PC-3 (cell line): Measurements from ENCODE around the gene ZNF346. TPM values are rescaled to one million over a fixed set of nuclear protein-coding genes. Genes with fewer than 3 reads are reported as not detected.

Experiments
- ATAC-seq: fragments of 200-7000 bp; cut with Tn5 transposase; 2 replicates; pipeline ENCODE4 v1.9.1; 2020; ENCODE audit warnings: mild to moderate bottlenecking, moderate library complexity
- BruUV-seq: library from RNA; stranded (reverse); fragments of 400-500 nt; replicated peaks from 2 replicates; lab custom pipeline; 2021; lab: Mats Ljungman, UMichigan
- CTCF ChIA-PET: fragments of 300-600 bp; sonication (Branson Sonifier 250); formaldehyde crosslinking; loops from one replicate; lab custom pipeline; 2022; ENCODE audit warnings: antibody characterized with exemption; lab: Charles Lee
- POLR2A ChIA-PET: fragments of 300-600 bp; sonication (Branson Sonifier 250); formaldehyde crosslinking; loops from one replicate; lab custom pipeline; 2022; ENCODE audit warnings: antibody characterized with exemption; ENCODE audit not compliant: unreplicated experiment; lab: Charles Lee
- DNase-seq: peaks from one replicate; pipeline ENCODE4 v3.0.0-alpha.2; 2015
- H2AFZ ChIP-seq: fragments of 300-600 bp; sonication (generic); 2 replicates; pipeline ENCODE4 v1.6.0; 2016; ENCODE audit warnings: antibody characterized with exemption, low read length
- H3F3A ChIP-seq: fragments of 300-600 bp; sonication (generic); one replicate; pipeline ENCODE4 v1.6.0; 2017; ENCODE audit warnings: antibody characterized with exemption, low read length, control low read depth, mild to moderate bottlenecking; ENCODE audit not compliant: unreplicated experiment
- H3K27ac ChIP-seq: fragments of 300-600 bp; sonication (generic); 2 replicates; pipeline ENCODE4 v1.5.1; 2016; ENCODE audit warnings: mild to moderate bottlenecking, low read length
- H3K27me3 ChIP-seq: fragments of 300-600 bp; sonication (generic); 2 replicates; pipeline ENCODE4 v1.6.1; 2016; ENCODE audit warnings: low read length, mixed read lengths
- H3K36me3 ChIP-seq: fragments of 300-600 bp; sonication (generic); 2 replicates; pipeline ENCODE4 v1.6.1; 2016; ENCODE audit warnings: low read depth, mixed run types, low read length, mixed read lengths
- H3K4me1 ChIP-seq: fragments of 300-600 bp; sonication (generic); 2 replicates; pipeline ENCODE4 v1.5.1; 2016; ENCODE audit warnings: low read length; ENCODE audit not compliant: insufficient read depth
- H3K4me2 ChIP-seq: fragments of 300-600 bp; sonication (generic); 2 replicates; pipeline ENCODE4 v1.6.0; 2016; ENCODE audit warnings: low read length
- H3K4me3 ChIP-seq: fragments of 300-600 bp; sonication (generic); 2 replicates; pipeline ENCODE4 v1.5.1; 2016; ENCODE audit warnings: mild to moderate bottlenecking, low read length, mixed read lengths
- H3K79me2 ChIP-seq: fragments of 300-600 bp; sonication (generic); 2 replicates; pipeline ENCODE4 v1.6.1; 2017; ENCODE audit warnings: low read length, mixed read lengths
- H3K9ac ChIP-seq: fragments of 300-600 bp; sonication (generic); 2 replicates; pipeline ENCODE4 v1.6.0; 2016; ENCODE audit warnings: mild to moderate bottlenecking, low read length
- H3K9me2 ChIP-seq: fragments of 300-600 bp; sonication (generic); replicated peaks from 2 replicates; pipeline ENCODE4 v1.6.1; 2016; ENCODE audit warnings: mixed run types, low read length, mixed read lengths
- H3K9me3 ChIP-seq: fragments of 300-600 bp; sonication (generic); 2 replicates; pipeline ENCODE4 v1.6.1; 2016; ENCODE audit warnings: low read length, mixed read lengths
- H4K20me1 ChIP-seq: fragments of 300-600 bp; sonication (generic); 2 replicates; pipeline ENCODE4 v1.6.1; 2016; ENCODE audit warnings: low read length, mixed read lengths
- CTCF ChIP-seq: fragments of 300-600 bp; sonication (generic); conservative IDR thresholded peaks from 2 replicates; pipeline ENCODE4 v1.5.1; 2017; ENCODE audit warnings: antibody characterized with exemption, low read depth, mild to moderate bottlenecking, low read length
- EZH2 ChIP-seq: fragments of 300-600 bp; sonication (generic); IDR thresholded peaks from one replicate; pipeline ENCODE4 v1.6.1; 2017; ENCODE audit warnings: antibody characterized with exemption, mild to moderate bottlenecking, low read length; ENCODE audit not compliant: unreplicated experiment
- EZH2phosphoT487 ChIP-seq: fragments of 300-600 bp; sonication (generic); IDR thresholded peaks from 2 replicates; pipeline ENCODE4 v1.6.1; 2018; ENCODE audit warnings: mild to moderate bottlenecking, antibody characterized with exemption, low read length, borderline replicate concordance
- intact Hi-C: fragments of 100-400 bp; cut with micrococcal nuclease; formaldehyde crosslinking; loops from 2 replicates; pipeline ENCODE4 v1.9.0; 2023
- total RNA-seq: library from RNA; depleted of rRNA; stranded (reverse); fragments of >200 nt; gene quantifications from 2 replicates; pipeline ENCODE4 v1.2.3, GENCODE V29; 2014

ZNF346 gene
- total RNA-seq, 1 experiment from 2014 or later, result 38.9 TPM

- no peaks in the 10 kb centered on the region for H4K20me1 ChIP-seq
- no peak overlapping the region for H3K4me2 ChIP-seq
- POLR2A ChIA-PET, result no interaction called here
- no peak overlapping the region for H2AFZ ChIP-seq
- no peaks in the 10 kb centered on the region for H3K79me2 ChIP-seq
- no peak overlapping the region for H3K27ac ChIP-seq
- TF ChIP-seq EZH2 (no peak), EZH2phosphoT487 (no peak), CTCF (no peak)
- no peaks in the 10 kb centered on the region for H3K36me3 ChIP-seq
- no TSS peak for BruUV-seq
- CTCF ChIA-PET, result no interaction called here
- H3K9me2 ChIP-seq, result no peaks in the 10 kb centered on the region
- H3K4me1 ChIP-seq, result no peaks in the 10 kb centered on the region; the same call in 1 of the 2 replicates
- H3K27me3 ChIP-seq, result no peaks in the 10 kb centered on the region
- H3K9me3 ChIP-seq, result no peaks in the 10 kb centered on the region
- no peak for ATAC-seq
- H3K9ac ChIP-seq, result no peak overlapping the region
- no peak overlapping the region for H3K4me3 ChIP-seq
- no peak for DNase-seq
- intact Hi-C loops, result no loop called here
- H3F3A ChIP-seq, result no peaks in the 10 kb centered on the region
Measured at GRCh38 chr5:177097016-177097985, 74.8 kb downstream of the ZNF346 start.

DNA sequence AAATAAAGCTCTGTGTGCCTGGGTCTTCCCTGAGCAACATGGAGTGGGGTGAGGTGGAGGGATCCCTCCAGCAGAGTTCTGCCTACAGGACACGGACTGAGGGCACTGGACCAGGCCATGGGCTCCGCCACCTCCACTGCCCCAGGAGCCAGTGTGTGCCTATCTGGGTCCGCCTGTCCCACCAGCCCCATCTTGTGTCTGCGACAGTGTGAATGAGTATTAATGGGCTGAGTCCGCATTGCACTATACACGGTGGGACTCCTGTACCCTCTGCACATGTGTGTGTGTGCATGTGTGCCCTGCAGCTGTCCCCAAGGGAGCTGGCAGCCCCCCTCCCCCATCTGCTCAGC lies 75.6 kb downstream of the ZNF346 start:
- no peaks in the 10 kb centered on the region for H3K79me2 ChIP-seq
- no peak overlapping the region for H3K27ac ChIP-seq
- DNase-seq, result no peak
- H2AFZ ChIP-seq, result no peak overlapping the region
- BruUV-seq, result no TSS peak
- H3K4me2 ChIP-seq, result no peak overlapping the region
- CTCF ChIA-PET, result no interaction called here
- H3K9me2 ChIP-seq, result no peaks in the 10 kb centered on the region
- no peak overlapping the region for H3K4me3 ChIP-seq
- intact Hi-C loops, result no loop called here
- no peak overlapping the region for H3K9ac ChIP-seq
- no peaks in the 10 kb centered on the region for H3K36me3 ChIP-seq
- no peaks in the 10 kb centered on the region for H3K9me3 ChIP-seq
- TF ChIP-seq CTCF (no peak), EZH2 (no peak), EZH2phosphoT487 (no peak)
- H4K20me1 ChIP-seq, result no peaks in the 10 kb centered on the region
- POLR2A ChIA-PET, result no interaction called here
- H3K27me3 ChIP-seq, result no peaks in the 10 kb centered on the region
- H3K4me1 ChIP-seq, result no peaks in the 10 kb centered on the region; the same call in 1 of the 2 replicates
- H3F3A ChIP-seq, result no peaks in the 10 kb centered on the region
- ATAC-seq, result no peak

GRCh38 chr5:177098470-177099141 lies 76.1 kb downstream of the ZNF346 start:
- no peaks in the 10 kb centered on the region for H4K20me1 ChIP-seq
- ChIA-PET CTCF (no interaction called here), POLR2A (interaction anchor here (0.6 kb wide), 1 partner anchor 89 kb away, joined by 3 read pairs; no protein-coding TSS in a partner anchor)
- ATAC-seq (no peak), DNase-seq (no peak)
- no peak overlapping the region for H2AFZ ChIP-seq
- TF ChIP-seq EZH2phosphoT487 (no peak), CTCF (no peak), EZH2 (no peak)
- H3K4me2 ChIP-seq, result no peak overlapping the region
- intact Hi-C loops, result no loop called here
- H3K9me2 ChIP-seq, result no peaks in the 10 kb centered on the region
- H3K36me3 ChIP-seq, result no peaks in the 10 kb centered on the region
- no peaks in the 10 kb centered on the region for H3K9me3 ChIP-seq
- no peak overlapping the region for H3K9ac ChIP-seq
- no peaks in the 10 kb centered on the region for H3K79me2 ChIP-seq
- H3K27ac ChIP-seq, result no peak overlapping the region
- no peaks in the 10 kb centered on the region for H3F3A ChIP-seq
- H3K4me1 ChIP-seq, result no peaks in the 10 kb centered on the region; the same call in 1 of the 2 replicates
- no peak overlapping the region for H3K4me3 ChIP-seq
- BruUV-seq, result no TSS peak
- H3K27me3 ChIP-seq, result no peaks in the 10 kb centered on the region
